H1 (cell line): Measurements from ENCODE around the gene ADGRB2. TPM values are rescaled to one million over a fixed set of nuclear protein-coding genes. Genes with fewer than 3 reads are reported as not detected.

Experiments
- CTCF ChIA-PET: fragments of 300-600 bp; sonication (Branson Sonifier 250); formaldehyde crosslinking; loops from one replicate; lab custom pipeline; 2021; ENCODE audit not compliant: partially characterized antibody; lab: Charles Lee
- POLR2A ChIA-PET: fragments of 300-600 bp; sonication (Branson Sonifier 250); formaldehyde crosslinking; loops from one replicate; lab custom pipeline; 2021; ENCODE audit warnings: inconsistent platforms; ENCODE audit not compliant: partially characterized antibody; lab: Charles Lee
- DNase-seq, 2 experiments: peaks; one replicate each; pipeline versions ENCODE4 v3.0.0 to v3.0.0-alpha.2; 2010 to 2022; ENCODE audit warnings: low spot score in 2 of 2, low read depth in 1 of 2, mixed read lengths in 1 of 2
- FAIRE-seq: peaks from 2 replicates; lab custom pipeline; 2011; peaks lifted over from hg19 to GRCh38; lab: Jason Lieb, UNC
- H2AFZ ChIP-seq: 2 replicates; pipeline ENCODE4 v1.8.1; 2012; ENCODE audit warnings: low read length, inconsistent platforms
- H2AK5ac ChIP-seq: 2 replicates; pipeline ENCODE4 v1.6.1; 2013; ENCODE audit warnings: low read depth, low read length
- H2BK120ac ChIP-seq: replicated peaks from 2 replicates; pipeline ENCODE3; 2013; ENCODE audit warnings: low read depth, low read length, inconsistent platforms
- H2BK12ac ChIP-seq: 2 replicates; pipeline ENCODE4 v1.6.1; 2013; ENCODE audit warnings: low read depth, low read length
- H2BK15ac ChIP-seq: 2 replicates; pipeline ENCODE4 v1.6.1; 2013; ENCODE audit warnings: low read length
- H2BK20ac ChIP-seq: 2 replicates; pipeline ENCODE4 v1.6.1; 2013; ENCODE audit warnings: low read length
- H2BK5ac ChIP-seq: 2 replicates; pipeline ENCODE4 v1.6.1; 2013; ENCODE audit warnings: low read depth, low read length
- H3K14ac ChIP-seq: 2 replicates; pipeline ENCODE4 v1.6.1; 2013; ENCODE audit warnings: inconsistent platforms; ENCODE audit not compliant: insufficient read length
- H3K18ac ChIP-seq: 2 replicates; pipeline ENCODE4 v1.6.1; 2013; ENCODE audit warnings: low read length; ENCODE audit errors: extremely low read depth
- H3K23ac ChIP-seq: 2 replicates; pipeline ENCODE4 v1.6.1; 2013; ENCODE audit warnings: inconsistent platforms; ENCODE audit not compliant: insufficient read length
- H3K23me2 ChIP-seq: 2 replicates; pipeline ENCODE4 v1.6.1; 2013; ENCODE audit warnings: low read depth, low read length
- H3K27ac ChIP-seq: 2 replicates; pipeline ENCODE4 v1.6.1; 2011; ENCODE audit warnings: low read depth, low read length, inconsistent platforms
- H3K27me3 ChIP-seq, 4 experiments: replicated peaks in 1 of 4; 1 replicate in 1 of 4; 2 replicates in 3 of 4; pipeline versions ENCODE4 v1.6.1 to v1.8.1; 2011 to 2013; ENCODE audit warnings: low read length in 3 of 4, mild to moderate bottlenecking in 3 of 4, inconsistent platforms in 2 of 4, mixed read lengths in 2 of 4, moderate library complexity in 1 of 4; ENCODE audit not compliant: control insufficient read depth in 3 of 4, insufficient read depth in 3 of 4; ENCODE audit errors: extremely low read depth in 1 of 4
- H3K36me3 ChIP-seq, 4 experiments: 2 replicates each; pipeline versions ENCODE4 v1.6.1 to v1.8.1; 2011 to 2013; ENCODE audit warnings: mild to moderate bottlenecking in 4 of 4, low read length in 3 of 4, moderate library complexity in 2 of 4, control low read depth in 1 of 4, inconsistent platforms in 1 of 4; ENCODE audit not compliant: insufficient read depth in 4 of 4, control insufficient read depth in 2 of 4
- H3K4ac ChIP-seq: replicated peaks from 2 replicates; pipeline ENCODE3; 2013; ENCODE audit warnings: low read length, low read depth, mixed read lengths, inconsistent platforms; ENCODE audit not compliant: insufficient read length
- H3K4me1 ChIP-seq, 4 experiments: replicated peaks in 1 of 4; 1 replicate in 1 of 4; 2 replicates in 3 of 4; pipeline versions ENCODE4 v1.6.1 to v1.8.1; 2011 to 2013; ENCODE audit warnings: low read length in 3 of 4, inconsistent platforms in 2 of 4, mixed read lengths in 1 of 4; ENCODE audit not compliant: insufficient read depth in 4 of 4, control insufficient read depth in 3 of 4
- H3K4me2 ChIP-seq, 2 experiments: 2 replicates each; pipeline versions ENCODE4 v1.6.1 to v1.8.1; 2011 to 2013; ENCODE audit warnings: low read depth in 2 of 2, low read length in 2 of 2, control low read depth in 1 of 2, inconsistent platforms in 1 of 2, mild to moderate bottlenecking in 1 of 2; ENCODE audit not compliant: insufficient read depth in 1 of 2
- H3K4me3 ChIP-seq, 4 experiments: fragments of 200-600, 300-600 bp in 1 of 4; sonication (generic), shearing (Covaris generic), sonication (Bioruptor Twin) in 1 of 4; 2 replicates each; pipeline versions ENCODE4 v1.5.1 to v1.8.1; 2011 to 2016; ENCODE audit warnings: low read length in 4 of 4, low read depth in 3 of 4, control low read depth in 2 of 4, inconsistent platforms in 2 of 4, mild to moderate bottlenecking in 2 of 4, mixed read lengths in 1 of 4, moderate library complexity in 1 of 4; ENCODE audit not compliant: insufficient read depth in 2 of 4; ENCODE audit errors: extremely low read depth in 1 of 4
- H3K56ac ChIP-seq: replicated peaks from 2 replicates; pipeline ENCODE3; 2013; ENCODE audit warnings: low read depth, mild to moderate bottlenecking, mixed read lengths, low read length, inconsistent platforms; ENCODE audit not compliant: insufficient read length
- H3K79me1 ChIP-seq: 2 replicates; pipeline ENCODE4 v1.6.1; 2013; ENCODE audit warnings: low read depth, low read length, control low read depth
- H3K79me2 ChIP-seq, 2 experiments: 2 replicates each; pipeline versions ENCODE4 v1.6.1 to v1.8.1; 2012 to 2013; ENCODE audit warnings: low read length in 2 of 2, mild to moderate bottlenecking in 2 of 2, inconsistent platforms in 1 of 2; ENCODE audit not compliant: insufficient read depth in 2 of 2, control insufficient read depth in 1 of 2
- H3K9ac ChIP-seq, 4 experiments: replicated peaks in 1 of 4; 1 replicate in 1 of 4; 2 replicates in 3 of 4; pipeline versions ENCODE4 v1.6.1 to v1.8.1; 2011 to 2013; ENCODE audit warnings: low read depth in 3 of 4, low read length in 3 of 4, control low read depth in 2 of 4, mild to moderate bottlenecking in 2 of 4, moderate library complexity in 2 of 4, inconsistent platforms in 1 of 4; ENCODE audit errors: extremely low read depth in 1 of 4
- H3K9me3 ChIP-seq, 2 experiments: 2 replicates each; pipeline versions ENCODE4 v1.6.1 to v1.8.1; 2012 to 2013; ENCODE audit warnings: mild to moderate bottlenecking in 2 of 2, moderate library complexity in 2 of 2, control low read depth in 1 of 2, inconsistent platforms in 1 of 2, low read depth in 1 of 2, low read length in 1 of 2, mixed read lengths in 1 of 2; ENCODE audit not compliant: insufficient read depth in 2 of 2
- H4K20me1 ChIP-seq, 2 experiments: replicated peaks in 1 of 2; 2 replicates each; pipeline versions ENCODE3 to v1.8.1; 2011 to 2013; ENCODE audit warnings: inconsistent platforms in 2 of 2, low read length in 2 of 2, mild to moderate bottlenecking in 1 of 2; ENCODE audit not compliant: insufficient read depth in 2 of 2, control insufficient read depth in 1 of 2
- H4K5ac ChIP-seq: 2 replicates; pipeline ENCODE4 v1.6.1; 2013; ENCODE audit warnings: low read length, low read depth, mixed read lengths, inconsistent platforms; ENCODE audit not compliant: insufficient read length
- H4K8ac ChIP-seq: 2 replicates; pipeline ENCODE4 v1.8.0; 2013; ENCODE audit warnings: mild to moderate bottlenecking, moderate library complexity, low read length, inconsistent platforms; ENCODE audit not compliant: insufficient read depth; ENCODE audit errors: extremely low read depth
- H4K91ac ChIP-seq: replicated peaks from 2 replicates; pipeline ENCODE3; 2013; ENCODE audit warnings: low read length, mixed read lengths, inconsistent platforms; ENCODE audit not compliant: insufficient read length
- GABPA ChIP-seq: IDR thresholded peaks from 2 replicates; pipeline ENCODE4 v1.6.1; 2011; ENCODE audit warnings: mild to moderate bottlenecking, low read length, moderate library complexity, borderline replicate concordance; ENCODE audit not compliant: insufficient read depth
- GTF2F1 ChIP-seq: IDR thresholded peaks from 2 replicates; pipeline ENCODE4 v1.6.1; 2012; ENCODE audit warnings: low read depth, low read length, improper control_type of control experiment, borderline replicate concordance
- HDAC6 ChIP-seq: IDR thresholded peaks from one replicate; pipeline ENCODE4 v1.7.1; 2012; ENCODE audit warnings: low read depth, mild to moderate bottlenecking, inconsistent platforms, low read length, moderate library complexity
- JUND ChIP-seq: IDR thresholded peaks from 2 replicates; pipeline ENCODE4 v1.6.1; 2011; ENCODE audit warnings: mild to moderate bottlenecking, improper control_type of control experiment, low read length
- RFX5 ChIP-seq: IDR thresholded peaks from 2 replicates; pipeline ENCODE4 v1.6.1; 2011; ENCODE audit warnings: low read depth, low read length, improper control_type of control experiment, borderline replicate concordance
- SIRT6 ChIP-seq: IDR thresholded peaks from one replicate; pipeline ENCODE4 v1.7.1; 2012; ENCODE audit warnings: low read length, inconsistent platforms
- TEAD4 ChIP-seq: IDR thresholded peaks from 2 replicates; pipeline ENCODE4 v1.6.1; 2012; ENCODE audit warnings: low read depth, low read length, inconsistent platforms, mixed read lengths
- WGBS, 2 experiments: shearing (Covaris generic) in 1 of 2; methylation state at CpG; one replicate each; pipeline versions ENCODE4 v1.1.6 to v1.1.7; 2013 to 2015; ENCODE audit warnings: low lambda C conversion rate in 2 of 2, mixed read lengths in 2 of 2, inconsistent platforms in 1 of 2, low coverage in 1 of 2, missing lambda C conversion rate in 1 of 2; ENCODE audit not compliant: insufficient replicate concordance in 2 of 2, insufficient coverage in 1 of 2, insufficient read length in 1 of 2; ENCODE audit errors: extremely low coverage in 1 of 2, missing lambda C conversion rate in 1 of 2; 5-methylcytosine and 5-hydroxymethylcytosine counted together
- polyA plus RNA-seq, 7 experiments: library from polyadenylated mRNA; depleted of rRNA in 3 of 7; stranded (reverse) in 5 of 7; unstranded in 2 of 7; fragments of >200 nt in 5 of 7; fragments of 200-250 nt in 2 of 7; gene quantifications; 1 replicate in 5 of 7; 2 replicates in 1 of 7; 4 replicates in 1 of 7; pipeline versions ENCODE4 v1.2.1 to v1.2.3, GENCODE V29; 2011 to 2013; ENCODE audit warnings: missing spikeins in 2 of 7, mixed read lengths in 2 of 7
- total RNA-seq: library from RNA; stranded (reverse); fragmentation: NEBNext Ultra II Directional; extraction: Animal tissue kit (Norgen Biotek cat#: 25700); gene quantifications from 2 replicates; pipeline ENCODE4 v1.2.1, GENCODE V29; 2021
- TF ChIP-seq, protein P1 (sequence below): IDR thresholded peaks from 2 replicates; pipeline ENCODE4 v1.6.1; 2012; ENCODE audit warnings: inconsistent platforms

Gene ADGRB2
- total and polyA plus RNA-seq, 2 of the 8 experiments (the other 6 are each of a cell fraction or from before 2014, with no cell fraction given): 15.6 to 26.2 TPM

GRCh38 chr1:31732343-31732742 is 31.8 kb downstream of the ADGRB2 start:
- Histone ChIP-seq H3K27me3 (no peaks in the 10 kb centered on the region), H3K4me1 (no peaks in the 10 kb centered on the region; a peak in 1 of 7 replicates), H2BK5ac (no peak overlapping the region), H4K5ac (no peak overlapping the region), H3K23me2 (no peaks in the 10 kb centered on the region), H3K79me2 (no peaks in the 10 kb centered on the region), H4K20me1 (peaks cover 0 to 1% of the 10 kb centered on the region in 2 experiments), H2AFZ (no peak overlapping the region), H4K8ac (no peak overlapping the region), H3K56ac (no peak overlapping the region), H2BK20ac (no peak overlapping the region), H3K36me3 (peaks cover 0 to 3% (median 0%) of the 10 kb centered on the region in 4 experiments; a peak in 2 of 8 replicates), H2BK15ac (no peak overlapping the region), H2BK12ac (no peak overlapping the region), H3K23ac (no peak overlapping the region), H3K27ac (no peak overlapping the region), H3K4me3 (no peak overlapping the region), H3K18ac (no peak overlapping the region), H2AK5ac (no peak overlapping the region), H3K9me3 (no peaks in the 10 kb centered on the region), H3K9ac (no peak overlapping the region; a peak in 1 of 7 replicates), H2BK120ac (no peak overlapping the region), H3K79me1 (no peaks in the 10 kb centered on the region), H3K4me2 (no peak overlapping the region), H4K91ac (no peak overlapping the region), H3K4ac (no peak overlapping the region), H3K14ac (no peak overlapping the region)
- FAIRE-seq: no peak
- POLR2A ChIA-PET: no interaction called here
- TF ChIP-seq SIRT6 (no peak), RFX5 (no peak), TEAD4 (no peak), JUND (no peak), HDAC6 (no peak), GTF2F1 (no peak), GABPA (no peak)
- TF ChIP-seq, protein P1, sequence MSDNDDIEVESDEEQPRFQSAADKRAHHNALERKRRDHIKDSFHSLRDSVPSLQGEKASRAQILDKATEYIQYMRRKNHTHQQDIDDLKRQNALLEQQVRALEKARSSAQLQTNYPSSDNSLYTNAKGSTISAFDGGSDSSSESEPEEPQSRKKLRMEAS: no peak
- no peak for DNase-seq
- 87% methylated on average over 6 of the region's 6 CpGs; no CpG with 5 or more reads in 1 of the 2 experiments for WGBS, 2 experiments
- CTCF ChIA-PET: interaction anchor here (1.3 to 12.9 kb wide), 7 partner anchors 12 to 70 kb away, joined by 3 to 146 read pairs (median 9); no protein-coding TSS in a partner anchor
